GM13977 (cell line): ENCODE data around the gene RAD52.

Source experiments
- DNase-seq: peaks from one replicate; pipeline ENCODE4 v3.0.0; 2012; ENCODE audit warnings: low spot score
- CTCF ChIP-seq: IDR thresholded peaks from 2 replicates; pipeline ENCODE4 v1.5.1; 2012; ENCODE audit warnings: mild to moderate bottlenecking, control low read depth; ENCODE audit not compliant: insufficient read depth; ENCODE audit errors: extremely low read depth, missing control alignments
- in situ Hi-C: fragments of 300-500 bp; cut with MboI; formaldehyde crosslinking; loops from one replicate; pipeline ENCODE4 v1.12.0; 2022; ENCODE audit warnings: low sequenced_read_pairs, low pct_unique_long_range_greater_than_20kb, mixed read lengths, inconsistent platforms; ENCODE audit not compliant: unreplicated experiment

The RAD52 gene

DNA sequence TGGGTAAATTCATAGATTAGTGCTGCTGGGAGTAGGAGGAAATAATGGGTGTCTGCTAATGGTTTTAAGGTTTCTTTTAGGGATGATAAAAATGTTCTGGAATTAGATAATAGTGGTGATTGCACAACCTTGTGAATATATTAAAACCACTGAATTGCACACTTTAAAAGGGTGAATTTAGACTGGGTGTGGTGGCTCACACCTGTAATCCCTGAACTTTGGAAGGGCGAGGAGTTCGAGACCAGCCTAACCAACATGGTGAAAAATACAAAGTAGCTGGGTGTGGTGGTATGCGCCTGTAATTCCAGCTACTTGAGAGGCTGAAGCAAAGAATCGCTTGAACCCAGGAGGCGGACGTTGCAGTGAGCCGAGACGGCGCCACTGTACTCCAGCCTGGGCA, 1.3 kb downstream of the RAD52 start:
- TF ChIP-seq CTCF, result no peak
- in situ Hi-C loops, result loop anchor here (25.0 kb wide), 1 partner anchor 386 kb away; no protein-coding TSS in a partner anchor
- no peak for DNase-seq

GRCh38 chr12:946631-947030, 2.9 kb downstream of the RAD52 start:
- in situ Hi-C loops, result loop anchor here (25.0 kb wide), 1 partner anchor 384 kb away; no protein-coding TSS in a partner anchor
- no peak for DNase-seq

GRCh38 chr12:946212-946611, 3.3 kb downstream of the RAD52 start:
- DNase-seq, result no peak
- no peak for TF ChIP-seq CTCF
- in situ Hi-C loops, result loop anchor here (25.0 kb wide), 1 partner anchor 384 kb away; no protein-coding TSS in a partner anchor

More at GRCh38 chr12:946631-947030, 2.9 kb downstream of the RAD52 start:
- TF ChIP-seq CTCF, result no peak

GRCh38 chr12:944211-944610, 5.3 kb downstream of the RAD52 start:
- no peak for TF ChIP-seq CTCF
- in situ Hi-C loops, result loop anchor here (25.0 kb wide), 1 partner anchor 382 kb away; no protein-coding TSS in a partner anchor

GRCh38 chr12:943051-943450, 6.4 kb downstream of the RAD52 start:
- DNase-seq, result no peak
- in situ Hi-C loops, result loop anchor here (25.0 kb wide), 1 partner anchor 381 kb away; no protein-coding TSS in a partner anchor
- TF ChIP-seq CTCF, result no peak

More at GRCh38 chr12:944211-944610, 5.3 kb downstream of the RAD52 start:
- no peak for DNase-seq

DNA sequence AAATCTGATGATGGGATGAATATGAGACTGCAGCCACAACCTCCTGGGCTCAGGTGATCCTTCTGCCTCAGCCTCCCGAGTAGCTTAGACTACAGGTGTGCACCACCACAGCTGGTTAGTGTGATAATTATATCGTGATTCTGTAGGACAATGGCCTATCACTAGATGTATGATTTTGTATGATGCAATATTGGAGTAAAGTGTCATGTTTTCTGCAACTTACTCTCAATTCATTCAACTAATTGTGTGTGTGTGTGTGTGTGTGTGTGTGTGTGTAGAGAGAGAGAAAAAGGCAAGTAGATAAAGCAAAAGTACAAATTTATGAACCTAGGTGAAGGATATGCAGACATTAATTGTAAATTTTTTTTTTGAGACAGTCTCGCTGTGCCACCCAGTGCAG, 10.7 kb downstream of the RAD52 start:
- no peak for DNase-seq
- TF ChIP-seq CTCF, result no peak
- in situ Hi-C loops, result loop anchor here (25.0 kb wide), 1 partner anchor 377 kb away; no protein-coding TSS in a partner anchor
